Breast epithelium (tissue), 4 donors: ENCODE measurements around the gene EIF4G1. TPM values are rescaled to one million over a fixed set of nuclear protein-coding genes. Genes with fewer than 3 reads are reported as not detected.

Experiments
- DNase-seq, 2 donors: peaks; one replicate each; pipeline ENCODE4 v3.0.0-alpha.2; 2019; ENCODE audit warnings: low spot score in 2 of 2
- H3K27ac ChIP-seq, 2 donors: fragments of 200-600 bp; sonication (generic) in 1 of 2; one replicate each; pipeline ENCODE4 v1.5.1; 2016 to 2019; ENCODE audit warnings: mild to moderate bottlenecking in 1 of 2
- H3K27me3 ChIP-seq, 2 donors: fragments of 200-600 bp; sonication (generic) in 1 of 2; one replicate each; pipeline versions ENCODE4 v1.5.1 to v1.6.0; 2017 to 2019; ENCODE audit warnings: control low read depth in 1 of 2, mild to moderate bottlenecking in 1 of 2
- H3K36me3 ChIP-seq: fragments of 200-600 bp; one replicate; pipeline ENCODE4 v1.5.1; 2019
- H3K4me1 ChIP-seq, 2 donors: fragments of 200-600 bp; sonication (generic); one replicate each; pipeline ENCODE4 v1.5.1; 2016 to 2019; ENCODE audit warnings: control low read depth in 1 of 2
- H3K4me3 ChIP-seq, 3 donors: fragments of 200-600 bp; sonication (generic); 1 replicate in 2 of 3; 2 replicates in 1 of 3; pipeline ENCODE4 v1.5.1; 2016 to 2019; ENCODE audit warnings: mild to moderate bottlenecking in 3 of 3, moderate library complexity in 2 of 3
- H3K9me3 ChIP-seq, 2 donors: fragments of 200-600 bp; sonication (generic) in 1 of 2; one replicate each; pipeline ENCODE4 v1.5.1; 2016 to 2019; ENCODE audit warnings: control low read depth in 1 of 2
- POLR2A ChIP-seq: fragments of 450-650 bp; IDR thresholded peaks from one replicate; pipeline ENCODE4 v1.6.1; 2016; ENCODE audit warnings: antibody characterized with exemption, mild to moderate bottlenecking, moderate library complexity
- POLR2AphosphoS5 ChIP-seq, 3 donors: sonication (generic); formaldehyde crosslinking; IDR thresholded peaks; one replicate each; pipeline ENCODE4 v1.6.1; 2017; ENCODE audit warnings: antibody characterized with exemption in 3 of 3
- intact Hi-C: fragments of 100-400 bp; cut with DNase I; formaldehyde crosslinking; loops from one replicate; pipeline ENCODE4 v1.15.1; 2023; ENCODE audit warnings: low total_unique reads
- total RNA-seq, 3 donors: library from RNA; depleted of rRNA; stranded (reverse); fragments of >200 nt; gene quantifications; one replicate each; pipeline ENCODE4 v1.1.0, GENCODE V29; 2016
- TF ChIP-seq, protein P1 (sequence below), 3 donors: fragments of 450-650 bp; IDR thresholded peaks; one replicate each; pipeline ENCODE4 v1.5.1; 2016 to 2017; ENCODE audit warnings: antibody characterized with exemption in 3 of 3, mild to moderate bottlenecking in 3 of 3, moderate library complexity in 3 of 3

EIF4G1 gene
- total RNA-seq, 3 donors from 2014 or later: 168 to 202 (median 196) TPM

DNA sequence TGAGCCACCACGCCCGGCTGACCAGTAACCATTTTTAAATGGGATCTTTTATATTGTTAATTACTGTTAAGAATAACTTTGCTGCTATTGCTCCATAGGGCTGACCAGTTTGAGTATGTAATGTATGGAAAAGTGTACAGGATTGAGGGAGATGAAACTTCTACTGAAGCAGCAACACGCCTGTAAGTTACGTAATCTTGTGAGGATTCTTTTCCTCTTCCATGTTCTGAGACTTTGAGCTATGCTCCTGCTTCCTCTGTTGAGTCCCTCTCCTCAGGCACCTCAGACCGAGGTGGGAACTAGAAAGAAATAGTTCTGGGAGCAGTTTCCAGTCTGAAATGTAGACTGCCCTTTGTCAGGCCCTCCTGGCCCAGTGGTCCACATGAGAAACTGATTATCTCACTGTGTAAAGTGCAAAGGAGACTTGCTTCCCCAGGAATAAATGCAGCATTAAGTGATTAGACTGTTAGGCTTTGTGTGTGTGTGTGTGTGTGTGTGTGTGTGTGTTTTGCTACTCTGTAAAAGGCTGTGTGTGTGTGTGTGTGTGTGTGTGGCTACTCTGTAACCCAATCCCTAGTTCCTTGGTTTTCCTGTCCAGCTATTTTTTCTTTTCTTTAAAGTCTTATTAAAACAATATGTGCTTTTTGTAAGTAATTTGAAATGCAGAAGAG is 52.3 kb downstream of the EIF4G1 start:
- Histone ChIP-seq H3K27me3 (no peaks in the 10 kb centered on the region), H3K4me3 (no peak overlapping the region), H3K4me1 (no peaks in the 10 kb centered on the region), H3K9me3 (no peaks in the 10 kb centered on the region), H3K27ac (no peak overlapping the region), H3K36me3 (no peaks in the 10 kb centered on the region)
- intact Hi-C loops: no loop called here
- DNase-seq: no peak
- TF ChIP-seq POLR2AphosphoS5 (IDR thresholded peaks at IDR 0.05): no peak
- TF ChIP-seq POLR2A: no peak
- TF ChIP-seq, protein P1, sequence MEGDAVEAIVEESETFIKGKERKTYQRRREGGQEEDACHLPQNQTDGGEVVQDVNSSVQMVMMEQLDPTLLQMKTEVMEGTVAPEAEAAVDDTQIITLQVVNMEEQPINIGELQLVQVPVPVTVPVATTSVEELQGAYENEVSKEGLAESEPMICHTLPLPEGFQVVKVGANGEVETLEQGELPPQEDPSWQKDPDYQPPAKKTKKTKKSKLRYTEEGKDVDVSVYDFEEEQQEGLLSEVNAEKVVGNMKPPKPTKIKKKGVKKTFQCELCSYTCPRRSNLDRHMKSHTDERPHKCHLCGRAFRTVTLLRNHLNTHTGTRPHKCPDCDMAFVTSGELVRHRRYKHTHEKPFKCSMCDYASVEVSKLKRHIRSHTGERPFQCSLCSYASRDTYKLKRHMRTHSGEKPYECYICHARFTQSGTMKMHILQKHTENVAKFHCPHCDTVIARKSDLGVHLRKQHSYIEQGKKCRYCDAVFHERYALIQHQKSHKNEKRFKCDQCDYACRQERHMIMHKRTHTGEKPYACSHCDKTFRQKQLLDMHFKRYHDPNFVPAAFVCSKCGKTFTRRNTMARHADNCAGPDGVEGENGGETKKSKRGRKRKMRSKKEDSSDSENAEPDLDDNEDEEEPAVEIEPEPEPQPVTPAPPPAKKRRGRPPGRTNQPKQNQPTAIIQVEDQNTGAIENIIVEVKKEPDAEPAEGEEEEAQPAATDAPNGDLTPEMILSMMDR (IDR thresholded peaks at IDR 0.05): no peak

DNA sequence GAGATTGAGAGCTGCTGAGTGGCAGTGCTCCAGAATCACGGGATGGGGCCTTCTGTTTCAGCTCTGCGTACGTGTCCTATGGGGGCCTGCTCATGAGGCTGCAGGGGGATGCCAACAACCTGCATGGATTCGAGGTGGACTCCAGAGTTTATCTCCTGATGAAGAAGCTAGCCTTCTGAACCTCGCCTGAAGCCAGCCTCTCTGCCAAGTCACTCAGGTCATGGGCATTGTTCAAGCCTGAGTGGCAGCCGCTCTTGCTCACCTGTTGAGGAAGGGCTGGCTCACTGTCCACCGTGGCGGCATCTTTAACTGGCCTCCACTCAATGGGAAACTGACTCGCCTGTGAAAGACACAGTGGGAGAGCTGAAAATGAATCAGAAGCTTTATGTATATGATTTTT is 53.7 kb downstream of the EIF4G1 start:
- DNase-seq: no peak
- H3K36me3 ChIP-seq: no peaks in the 10 kb centered on the region
- no peak overlapping the region for H3K27ac ChIP-seq
- no peak overlapping the region for H3K4me3 ChIP-seq
- no peaks in the 10 kb centered on the region for H3K4me1 ChIP-seq
- no peaks in the 10 kb centered on the region for H3K9me3 ChIP-seq
- intact Hi-C loops: no loop called here
- H3K27me3 ChIP-seq: no peaks in the 10 kb centered on the region
- TF ChIP-seq, protein P1 (IDR thresholded peaks at IDR 0.05): no peak
- TF ChIP-seq POLR2AphosphoS5 (IDR thresholded peaks at IDR 0.05) (no peak), POLR2A (no peak)

DNA sequence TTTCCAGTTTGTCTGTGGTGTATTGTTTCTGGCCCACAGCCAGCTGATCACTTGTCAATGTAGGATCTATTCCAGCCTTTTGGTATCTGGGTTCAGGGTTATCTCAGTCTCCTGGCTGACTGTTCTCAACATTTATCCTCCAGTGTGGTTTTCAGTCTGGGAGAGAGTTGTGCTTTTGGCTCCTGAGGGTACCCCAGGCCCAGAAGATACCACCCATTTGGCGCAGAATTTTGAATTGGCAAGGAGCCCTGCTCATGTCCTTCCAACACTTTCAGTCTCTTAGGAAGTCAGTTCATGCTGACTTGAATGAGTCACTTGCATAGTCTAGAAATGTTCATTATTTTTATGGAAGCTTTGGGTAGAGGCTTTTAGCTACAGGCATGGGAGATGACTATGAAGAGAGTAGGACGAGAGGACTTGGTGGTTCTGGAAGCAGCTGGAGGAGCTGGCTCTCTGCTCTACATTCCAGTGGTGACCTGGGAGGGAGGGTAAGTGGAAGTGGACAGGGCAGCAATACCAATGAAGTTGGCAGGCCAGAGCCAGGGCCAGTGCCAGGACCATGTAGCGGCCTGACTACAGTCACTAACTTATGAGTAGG is 54.3 kb downstream of the EIF4G1 start:
- Histone ChIP-seq H3K4me1 (no peaks in the 10 kb centered on the region), H3K36me3 (no peaks in the 10 kb centered on the region), H3K27ac (peak overlapping the region; percentile 2 to 25), H3K9me3 (no peaks in the 10 kb centered on the region), H3K4me3 (no peak overlapping the region), H3K27me3 (no peaks in the 10 kb centered on the region)
- intact Hi-C loops: no loop called here
- no peak for DNase-seq
- TF ChIP-seq POLR2AphosphoS5 (IDR thresholded peaks at IDR 0.05) (no peak), POLR2A (no peak)
- TF ChIP-seq, protein P1 (IDR thresholded peaks at IDR 0.05): no peak

GRCh38 chr3:184371570-184372018 is 57.2 kb downstream of the EIF4G1 start:
- H3K36me3 ChIP-seq: no peaks in the 10 kb centered on the region

More at GRCh38 chr3:184371570-184372018, 57.2 kb downstream of the EIF4G1 start:
- TF ChIP-seq, protein P1 (IDR thresholded peaks at IDR 0.05): peak; percentile 85 to 95 (median 94)
- peak; percentile 52 to 64 (median 57) for TF ChIP-seq POLR2AphosphoS5 (IDR thresholded peaks at IDR 0.05)
- no peak for TF ChIP-seq POLR2A
- Histone ChIP-seq H3K4me3 (no peak overlapping the region), H3K9me3 (no peaks in the 10 kb centered on the region), H3K4me1 (no peaks in the 10 kb centered on the region), H3K27me3 (no peaks in the 10 kb centered on the region), H3K27ac (no peak overlapping the region)
- intact Hi-C loops: loop anchor here (10.0 kb wide), 1 partner anchor 1247 kb away; no protein-coding TSS in a partner anchor
- DNase-seq: peak; percentile 70 to 80
